WI38 (cell line): ENCODE results near the gene GPR83.

Source experiments
- H3K4me3 ChIP-seq: 2 replicates; pipeline ENCODE4 v1.5.1; 2011; ENCODE audit warnings: low read depth, mild to moderate bottlenecking, control low read depth, low read length
- CTCF ChIP-seq: IDR thresholded peaks from 2 replicates; pipeline ENCODE4 v1.5.1; 2012; ENCODE audit warnings: low read depth, mild to moderate bottlenecking, control low read depth, low read length

GPR83 gene

GRCh38 chr11:94343495-94343894 lies 57.7 kb downstream of the GPR83 start:
- H3K4me3 ChIP-seq, result no peak overlapping the region
- TF ChIP-seq CTCF, result no peak

GRCh38 chr11:94342250-94342649 lies 59.0 kb downstream of the GPR83 start:
- no peak overlapping the region for H3K4me3 ChIP-seq
- TF ChIP-seq CTCF, result no peak

- no peak overlapping the region for H3K4me3 ChIP-seq
- no peak for TF ChIP-seq CTCF
Observed at GRCh38 chr11:94338651-94339050, 62.6 kb downstream of the GPR83 start.

- no peak overlapping the region for H3K4me3 ChIP-seq
Observed at GRCh38 chr11:94336033-94336432, 65.2 kb downstream of the GPR83 start.

GRCh38 chr11:94332814-94333213 lies 68.4 kb downstream of the GPR83 start:
- no peak overlapping the region for H3K4me3 ChIP-seq
- TF ChIP-seq CTCF, result no peak

More at GRCh38 chr11:94336033-94336432, 65.2 kb downstream of the GPR83 start:
- TF ChIP-seq CTCF, result no peak

- no peak overlapping the region for H3K4me3 ChIP-seq
- TF ChIP-seq CTCF, result no peak
Observed at GRCh38 chr11:94330789-94331188, 70.4 kb downstream of the GPR83 start.

- no peak for TF ChIP-seq CTCF
- no peak overlapping the region for H3K4me3 ChIP-seq
Observed at GRCh38 chr11:94329501-94329900, 71.7 kb downstream of the GPR83 start.
